NCI-H1092 (cell line): ENCODE measurements around the gene GRM2.
"Not testable (repeated sequence)": the region's sequence is repeated elsewhere in the genome, so short reads cannot be mapped to it uniquely, and the experiment has no call there.

Source experiments
- DNase-seq: peaks from one replicate; lab custom pipeline; 2025; lab: John Stamatoyannopoulos, UW

Gene GRM2

GRCh38 chr3:51722362-51722761 lies 15.5 kb downstream of the GRM2 start:
- DNase-seq = no peak

- no peak for DNase-seq
Observed at GRCh38 chr3:51727500-51727899, 20.6 kb downstream of the GRM2 start.

- no peak for DNase-seq
Observed at GRCh38 chr3:51729042-51729633, 22.3 kb downstream of the GRM2 start.

GRCh38 chr3:51733859-51734571 lies 27.1 kb downstream of the GRM2 start:
- no peak for DNase-seq

- no peak for DNase-seq
Observed at GRCh38 chr3:51734572-51734907, 27.7 kb downstream of the GRM2 start.

- no peak for DNase-seq
Observed at GRCh38 chr3:51735039-51735438, 28.2 kb downstream of the GRM2 start.

- no peak for DNase-seq
Observed at GRCh38 chr3:51735950-51736349, 29.1 kb downstream of the GRM2 start.

- no peak for DNase-seq
Observed at GRCh38 chr3:51739110-51739509, 32.2 kb downstream of the GRM2 start.

- not testable (repeated sequence) for DNase-seq
Observed at GRCh38 chr3:51742320-51742719, 35.5 kb downstream of the GRM2 start.

GRCh38 chr3:51742978-51743377 lies 36.1 kb downstream of the GRM2 start:
- DNase-seq = not testable (repeated sequence)

- DNase-seq = no peak
Observed at GRCh38 chr3:51747840-51748239, 41.0 kb downstream of the GRM2 start.

- no peak for DNase-seq
Observed at GRCh38 chr3:51748327-51748726, 41.5 kb downstream of the GRM2 start.

- no peak for DNase-seq
Observed at GRCh38 chr3:51750878-51751277, 44.0 kb downstream of the GRM2 start.

- no peak for DNase-seq
Observed at GRCh38 chr3:51751287-51751686, 44.4 kb downstream of the GRM2 start.

- DNase-seq = not testable (repeated sequence)
Observed at GRCh38 chr3:51753763-51754750, 47.2 kb downstream of the GRM2 start.

- no peak for DNase-seq
Observed at GRCh38 chr3:51759203-51759602, 52.3 kb downstream of the GRM2 start.
